NCI-H2196 (cell line): ENCODE measurements around the gene NUDT21.
"Not testable (repeated sequence)": the region's sequence is repeated elsewhere in the genome, so short reads cannot be mapped to it uniquely, and the experiment has no call there.

Experiments used
- DNase-seq: peaks from one replicate; lab custom pipeline; 2025; ENCODE audit not compliant: unreplicated experiment; lab: John Stamatoyannopoulos, UW

NUDT21 gene

GRCh38 chr16:56419740-56420548 lies 31.2 kb downstream of the NUDT21 start:
- no peak for DNase-seq

DNA sequence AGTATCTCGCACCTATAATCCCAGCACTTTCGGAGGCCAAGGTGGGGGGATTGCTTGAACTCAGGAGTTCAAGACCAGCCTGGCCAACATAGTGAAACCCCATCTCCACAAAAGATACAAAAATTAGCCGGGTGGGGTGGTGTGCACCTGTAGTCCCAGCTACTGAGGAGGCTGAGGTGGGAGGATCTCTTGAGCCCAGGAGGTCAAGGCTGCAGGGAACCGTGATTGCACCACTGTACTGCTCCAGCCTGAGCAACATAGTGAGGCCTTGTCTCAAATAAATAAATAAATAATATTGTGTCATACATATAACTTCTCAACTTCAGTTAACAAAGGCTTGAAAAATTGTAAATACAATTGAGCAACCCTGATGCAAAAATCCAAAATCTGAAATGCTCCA lies 34.0 kb downstream of the NUDT21 start:
- DNase-seq: no peak

DNA sequence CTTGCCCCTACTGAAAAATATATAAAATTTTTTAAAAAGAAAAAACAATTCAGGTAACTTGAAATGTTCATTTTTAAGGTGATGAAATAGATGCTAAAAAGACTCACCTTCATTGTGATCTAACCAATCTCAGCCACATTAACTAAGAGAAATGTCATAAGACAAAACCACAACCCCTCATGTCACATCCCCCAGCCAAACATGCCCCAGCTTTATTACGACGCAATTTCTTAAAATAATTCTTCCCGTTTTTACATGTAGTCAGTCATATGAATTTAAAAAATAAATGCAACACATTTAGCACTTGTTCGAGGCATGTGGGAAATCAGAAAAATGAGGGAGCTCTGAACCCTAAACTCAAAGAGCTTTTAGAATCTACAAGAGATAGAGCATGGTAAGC lies 35.3 kb downstream of the NUDT21 start:
- DNase-seq: no peak

DNA sequence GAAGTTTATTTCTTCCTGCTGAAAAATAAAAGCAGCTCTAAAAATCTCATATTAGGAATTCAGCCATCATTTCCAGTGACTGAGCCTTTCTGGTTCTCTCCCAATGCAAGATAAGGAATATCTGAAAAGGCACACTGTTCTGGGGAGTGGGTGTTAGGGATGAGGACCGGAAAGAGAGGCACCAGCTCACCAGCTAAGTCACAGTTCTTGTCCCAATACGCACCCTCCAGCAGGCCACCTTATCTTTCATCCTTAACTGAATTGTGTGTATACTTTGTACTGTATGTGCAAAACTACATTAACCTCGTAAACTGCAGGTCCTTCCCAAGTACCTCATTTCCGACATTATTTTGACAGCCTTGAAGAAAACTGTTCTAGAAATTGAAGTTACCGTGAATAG lies 36.8 kb downstream of the NUDT21 start:
- no peak for DNase-seq

GRCh38 chr16:56413381-56413780 lies 37.8 kb downstream of the NUDT21 start:
- DNase-seq: no peak

DNA sequence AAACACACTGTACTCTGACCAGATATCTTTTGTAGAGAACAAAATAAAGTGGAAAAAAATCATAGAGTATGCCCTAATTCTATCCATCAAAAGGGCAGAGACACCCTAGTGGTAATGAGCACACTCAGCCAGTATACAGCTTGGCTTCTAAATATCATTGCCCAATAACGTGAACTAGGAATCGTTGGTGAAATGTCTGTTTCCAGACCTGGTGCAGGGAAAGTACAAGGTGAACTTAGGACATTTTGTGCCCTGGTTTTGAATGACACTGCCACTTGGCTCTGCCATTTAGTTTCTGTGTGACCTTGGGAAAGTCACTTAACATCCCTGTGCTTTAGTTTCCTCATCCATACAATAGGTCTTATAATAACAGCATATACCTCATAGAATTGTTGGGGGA lies 39.5 kb downstream of the NUDT21 start:
- DNase-seq: no peak

GRCh38 chr16:56411123-56411522 lies 40.0 kb downstream of the NUDT21 start:
- DNase-seq: no peak

GRCh38 chr16:56409195-56409594 lies 41.9 kb downstream of the NUDT21 start:
- no peak for DNase-seq

- no peak for DNase-seq
Measured at GRCh38 chr16:56408379-56409098, 42.6 kb downstream of the NUDT21 start.

DNA sequence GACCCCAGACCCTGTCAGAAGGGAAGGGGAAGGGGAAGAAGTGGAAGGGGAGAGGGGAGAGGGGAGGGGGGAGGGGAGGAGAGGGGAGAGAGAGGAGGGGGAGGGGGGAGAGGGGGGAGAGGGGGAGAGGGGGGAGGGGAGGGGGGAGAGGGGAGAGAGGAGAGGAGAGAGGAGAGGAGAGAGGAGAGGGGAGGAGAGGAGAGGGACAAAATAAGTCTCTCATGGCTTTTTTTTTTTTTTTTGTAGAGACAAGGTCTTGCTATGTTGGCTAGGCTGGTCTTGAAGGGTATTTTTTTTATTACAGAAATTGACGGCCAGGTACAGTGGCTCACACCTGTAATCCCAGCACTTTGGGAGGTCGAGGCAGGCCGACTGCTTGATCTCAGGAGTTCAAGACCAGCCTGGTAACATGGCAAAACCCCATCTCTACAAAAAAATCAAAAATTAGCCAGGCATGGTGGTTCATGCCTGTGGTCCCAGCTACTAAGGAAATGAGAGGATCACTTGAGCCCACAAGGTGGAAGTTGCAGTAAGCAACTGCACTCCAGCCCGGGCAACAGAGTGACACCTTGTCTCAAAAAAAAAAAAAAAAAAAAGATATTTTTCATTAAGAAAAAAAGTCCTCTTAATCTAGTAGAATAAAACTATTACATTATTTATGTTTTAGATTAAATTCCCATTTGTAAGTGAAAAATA lies 45.0 kb downstream of the NUDT21 start:
- no peak for DNase-seq

- no peak for DNase-seq
Measured at GRCh38 chr16:56401482-56401881, 49.6 kb downstream of the NUDT21 start.

- DNase-seq: no peak
Measured at GRCh38 chr16:56400458-56400857, 50.7 kb downstream of the NUDT21 start.

GRCh38 chr16:56399486-56399885 lies 51.6 kb downstream of the NUDT21 start:
- no peak for DNase-seq

DNA sequence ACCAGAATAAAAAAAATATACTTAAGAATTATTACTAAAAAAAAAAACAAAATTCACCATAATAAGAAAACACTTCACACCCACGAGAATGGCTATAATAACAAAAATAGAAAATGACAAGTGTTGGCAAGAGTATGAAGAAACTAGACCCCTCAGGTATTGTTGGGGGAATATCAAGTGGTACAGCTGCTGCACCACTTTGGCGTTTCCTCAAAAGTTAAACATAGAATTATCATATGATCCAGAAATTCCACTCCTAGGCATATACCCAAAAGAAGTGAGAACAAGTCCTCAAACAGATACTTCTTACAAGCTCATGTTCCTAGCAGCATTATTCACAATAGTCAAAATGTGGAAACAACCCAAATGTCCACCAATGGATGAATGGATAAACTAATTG lies 52.1 kb downstream of the NUDT21 start:
- DNase-seq: no peak

DNA sequence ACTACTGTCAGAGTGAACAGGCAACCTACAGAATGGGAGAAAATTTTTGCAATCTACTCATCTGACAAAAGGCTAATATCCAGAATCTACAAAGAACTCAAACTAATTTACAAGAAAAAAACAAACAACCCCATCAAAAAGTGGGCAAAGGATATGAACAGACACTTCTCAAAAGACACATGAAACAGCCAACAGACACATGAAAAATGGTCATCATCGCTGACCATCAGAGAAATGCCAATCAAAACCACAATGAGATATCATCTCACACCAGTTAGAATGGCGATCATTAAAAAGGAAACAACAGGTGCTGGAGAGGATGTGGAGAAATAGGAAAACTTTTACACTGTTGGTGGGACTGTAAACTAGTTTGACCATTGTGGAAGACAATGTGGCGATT lies 54.4 kb downstream of the NUDT21 start:
- not testable (repeated sequence) for DNase-seq

DNA sequence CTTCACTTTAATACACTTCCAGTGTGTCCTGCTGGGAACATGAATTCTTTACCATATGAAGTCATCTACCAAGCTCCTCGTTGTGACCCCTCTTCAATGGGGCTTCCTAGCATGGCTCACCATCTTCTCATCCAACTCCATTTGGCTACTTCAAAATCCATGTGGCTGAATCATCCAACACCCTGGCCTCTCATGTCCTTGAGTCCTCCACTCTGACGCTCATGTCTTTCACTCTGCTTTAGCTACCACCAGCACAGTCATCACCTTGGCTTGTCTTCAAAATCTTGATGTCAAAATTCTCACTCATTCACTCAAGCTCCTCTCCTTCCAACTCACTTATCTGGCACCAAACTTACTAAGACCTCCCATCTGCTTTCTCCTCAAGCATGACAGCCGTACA lies 61.6 kb downstream of the NUDT21 start:
- no peak for DNase-seq

DNA sequence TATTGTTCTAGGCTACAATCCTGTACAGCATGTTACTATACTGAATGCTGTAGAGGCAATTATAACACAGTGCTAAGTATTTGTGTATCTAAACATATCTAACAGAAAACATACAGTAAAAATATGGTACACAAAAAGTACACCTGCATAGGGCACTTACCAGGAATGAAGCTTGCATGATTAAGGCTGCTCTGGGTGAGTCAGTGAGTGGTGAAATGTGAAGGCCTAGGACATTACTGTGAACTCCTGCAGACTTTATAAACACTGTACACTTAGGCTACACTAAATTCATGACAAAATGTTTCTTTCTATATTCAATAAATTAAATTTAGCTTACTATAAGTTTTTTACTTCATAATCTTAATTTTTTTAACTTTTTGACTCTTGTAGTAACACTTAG lies 62.9 kb downstream of the NUDT21 start:
- no peak for DNase-seq

GRCh38 chr16:56387396-56387795 lies 63.7 kb downstream of the NUDT21 start:
- DNase-seq: no peak

DNA sequence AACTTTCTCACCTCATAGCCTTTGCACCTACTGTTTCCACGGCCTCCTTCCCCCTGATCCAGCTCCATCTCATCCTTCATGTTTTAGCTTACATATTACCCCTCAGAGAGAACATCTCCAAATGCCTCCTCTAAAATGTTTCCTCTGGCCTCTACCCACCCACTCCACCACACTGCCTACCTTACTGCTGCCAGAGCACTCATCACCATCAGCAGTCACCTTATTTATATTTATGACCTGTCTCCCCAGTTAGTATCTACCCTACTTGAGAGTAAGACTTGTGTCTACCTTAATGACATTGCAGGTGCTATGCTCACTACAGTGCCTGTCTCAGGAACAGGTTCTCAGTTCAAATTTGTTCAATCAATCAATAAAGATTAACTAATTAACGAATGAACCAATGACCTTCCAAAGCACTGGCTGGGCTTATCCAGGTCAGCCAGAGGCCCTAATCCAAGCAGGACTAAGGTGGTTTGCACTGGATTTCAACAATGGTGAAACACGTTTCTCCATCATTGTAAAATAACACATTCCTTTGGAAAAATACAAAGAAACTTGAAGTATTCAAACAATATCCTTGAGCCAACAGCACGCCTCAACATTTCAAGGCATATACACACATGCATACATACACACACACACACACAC lies 66.9 kb downstream of the NUDT21 start:
- DNase-seq: no peak

GRCh38 chr16:56382901-56383355 lies 68.2 kb downstream of the NUDT21 start:
- no peak for DNase-seq

GRCh38 chr16:56382459-56382858 lies 68.7 kb downstream of the NUDT21 start:
- DNase-seq: no peak
